ENCODE measurements around the gene GLRX3. TPM values are rescaled to one million over a fixed set of nuclear protein-coding genes. Genes with fewer than 3 reads are reported as not detected.

GLRX3 gene
- total RNA-seq, 1 experiment from 2014 or later = 79.8 TPM

GRCh38 chr10:130140425-130140824, 4.2 kb downstream of the GLRX3 start:
- DNase-seq = no peak
- intact Hi-C loops (cut with micrococcal nuclease; ENCODE audit: unreplicated experiment) = no loop called here
- Mint-ChIP-seq H3K4me3 (ENCODE audit: low read depth, unreplicated experiment) (no peak overlapping the region), H3K27me3 (ENCODE audit: unreplicated experiment) (no peaks in the 10 kb centered on the region), H3K4me1 (ENCODE audit: low read depth, unreplicated experiment) (peaks cover 24% of the 10 kb centered on the region), H3K36me3 (ENCODE audit: insufficient read depth, unreplicated experiment) (peaks cover 42% of the 10 kb centered on the region), H3K27ac (ENCODE audit: unreplicated experiment) (no peak overlapping the region), H3K9me3 (ENCODE audit: low read depth, unreplicated experiment) (no peaks in the 10 kb centered on the region)
- CTCF ChIA-PET = interaction anchor here (1.2 kb wide), 1 partner anchor 30 kb away, joined by 6 read pairs; no protein-coding TSS in a partner anchor
- no peak for TF ChIP-seq CTCF (IDR thresholded peaks at IDR 0.05; ENCODE audit: unreplicated experiment)
- no TSS peak for BruUV-seq (replicated peaks)

- no TSS peak for BruUV-seq (replicated peaks)
- CTCF ChIA-PET = no interaction called here
- H3K27me3 Mint-ChIP-seq (ENCODE audit: unreplicated experiment) = no peaks in the 10 kb centered on the region
- DNase-seq = no peak
- H3K36me3 Mint-ChIP-seq (ENCODE audit: insufficient read depth, unreplicated experiment) = peaks cover 36% of the 10 kb centered on the region
- no peaks in the 10 kb centered on the region for H3K9me3 Mint-ChIP-seq (ENCODE audit: low read depth, unreplicated experiment)
- peaks cover 24% of the 10 kb centered on the region for H3K4me1 Mint-ChIP-seq (ENCODE audit: low read depth, unreplicated experiment)
- no peak overlapping the region for H3K27ac Mint-ChIP-seq (ENCODE audit: unreplicated experiment)
- intact Hi-C loops (cut with micrococcal nuclease; ENCODE audit: unreplicated experiment) = no loop called here
- H3K4me3 Mint-ChIP-seq (ENCODE audit: low read depth, unreplicated experiment) = no peak overlapping the region
- no peak for TF ChIP-seq CTCF (IDR thresholded peaks at IDR 0.05; ENCODE audit: unreplicated experiment)
Measured at GRCh38 chr10:130141038-130141437, 4.8 kb downstream of the GLRX3 start.

DNA sequence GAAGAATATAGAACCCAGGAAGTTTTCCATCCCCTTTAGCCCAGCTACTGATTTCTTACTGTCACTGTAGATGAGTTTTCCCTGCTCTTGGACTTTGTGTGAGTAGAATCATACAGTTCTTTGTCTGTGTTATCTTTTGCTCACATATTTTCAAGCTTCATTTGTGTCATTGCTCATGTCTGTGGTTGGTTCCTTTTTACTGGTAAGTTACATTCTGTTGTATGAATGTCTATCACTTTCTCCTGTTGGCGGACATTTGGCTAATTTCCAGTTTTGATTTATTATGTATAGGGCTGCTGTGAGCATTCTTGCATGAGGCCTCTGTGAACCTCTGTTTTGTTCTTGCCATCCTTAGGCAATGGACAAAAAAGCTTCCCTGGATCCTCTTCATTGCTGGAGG, 5.3 kb downstream of the GLRX3 start:
- Mint-ChIP-seq H3K9me3 (ENCODE audit: low read depth, unreplicated experiment) (no peaks in the 10 kb centered on the region), H3K4me1 (ENCODE audit: low read depth, unreplicated experiment) (peaks cover 24% of the 10 kb centered on the region), H3K27ac (ENCODE audit: unreplicated experiment) (no peak overlapping the region), H3K27me3 (ENCODE audit: unreplicated experiment) (no peaks in the 10 kb centered on the region), H3K36me3 (ENCODE audit: insufficient read depth, unreplicated experiment) (peaks cover 31% of the 10 kb centered on the region), H3K4me3 (ENCODE audit: low read depth, unreplicated experiment) (no peak overlapping the region)
- no peak for TF ChIP-seq CTCF (IDR thresholded peaks at IDR 0.05; ENCODE audit: unreplicated experiment)
- CTCF ChIA-PET = no interaction called here
- BruUV-seq (replicated peaks) = no TSS peak
- intact Hi-C loops (cut with micrococcal nuclease; ENCODE audit: unreplicated experiment) = no loop called here
- no peak for DNase-seq

GRCh38 chr10:130141878-130142277, 5.7 kb downstream of the GLRX3 start:
- Mint-ChIP-seq H3K4me3 (ENCODE audit: low read depth, unreplicated experiment) (no peak overlapping the region), H3K4me1 (ENCODE audit: low read depth, unreplicated experiment) (peaks cover 24% of the 10 kb centered on the region), H3K27me3 (ENCODE audit: unreplicated experiment) (no peaks in the 10 kb centered on the region), H3K27ac (ENCODE audit: unreplicated experiment) (peak overlapping the region; percentile 47), H3K36me3 (ENCODE audit: insufficient read depth, unreplicated experiment) (peaks cover 28% of the 10 kb centered on the region), H3K9me3 (ENCODE audit: low read depth, unreplicated experiment) (no peaks in the 10 kb centered on the region)
- intact Hi-C loops (cut with micrococcal nuclease; ENCODE audit: unreplicated experiment) = no loop called here
- DNase-seq = no peak
- CTCF ChIA-PET = interaction anchor here (0.6 kb wide), 1 partner anchor 969 kb away, joined by 3 read pairs; no protein-coding TSS in a partner anchor
- TF ChIP-seq CTCF (IDR thresholded peaks at IDR 0.05; ENCODE audit: unreplicated experiment) = no peak
- BruUV-seq (replicated peaks) = no TSS peak

Measured in Calu3 (cell line).